Thoracic aorta (tissue), 2 donors: ENCODE measurements around the gene XKR8. TPM values are rescaled to one million over a fixed set of nuclear protein-coding genes. Genes with fewer than 3 reads are reported as not detected.
"Not testable (repeated sequence)": the region's sequence is repeated elsewhere in the genome, so short reads cannot be mapped to it uniquely, and the experiment has no call there.

ENCODE experiments used
- ATAC-seq: fragments of 150-250 bp; one replicate; pipeline ENCODE4 v1.8.0; 2017; ENCODE audit warnings: low read depth; ENCODE audit not compliant: insufficient number of reproducible peaks, low FRiP score
- DNase-seq: peaks from one replicate; pipeline ENCODE4 v3.0.0-alpha.2; 2020; ENCODE audit warnings: low spot score
- H3K27ac ChIP-seq, 2 donors: fragments of 200-600 bp; sonication (generic); 1 replicate in 1 of 2; 2 replicates in 1 of 2; pipeline ENCODE4 v1.5.1; 2016; ENCODE audit warnings: mild to moderate bottlenecking in 2 of 2, moderate library complexity in 2 of 2
- H3K27me3 ChIP-seq: fragments of 200-600 bp; sonication (generic); replicated peaks from 2 replicates; pipeline ENCODE4 v1.6.0; 2016; ENCODE audit warnings: mild to moderate bottlenecking; ENCODE audit not compliant: insufficient read depth
- H3K36me3 ChIP-seq: fragments of 200-600 bp; sonication (generic); one replicate; pipeline ENCODE4 v1.5.1; 2016
- H3K4me1 ChIP-seq, 2 donors: fragments of 200-600 bp; sonication (generic); 1 replicate in 1 of 2; 2 replicates in 1 of 2; pipeline versions ENCODE4 v1.5.1 to v1.6.0; 2016; ENCODE audit warnings: low read depth in 2 of 2, mild to moderate bottlenecking in 1 of 2; ENCODE audit not compliant: control insufficient read depth in 1 of 2
- H3K4me3 ChIP-seq: fragments of 200-600 bp; sonication (generic); 2 replicates; pipeline ENCODE4 v1.5.1; 2016; ENCODE audit warnings: mild to moderate bottlenecking
- H3K9me3 ChIP-seq: fragments of 200-600 bp; sonication (generic); 2 replicates; pipeline ENCODE4 v1.5.1; 2016
- total RNA-seq, 2 donors: library from RNA; depleted of rRNA; stranded (reverse); fragments of >200 nt; gene quantifications; one replicate each; pipeline versions ENCODE4 v1.1.0 to v1.2.3, GENCODE V29; 2016
- TF ChIP-seq, protein P1 (sequence below): fragments of 200-600 bp; sonication (generic); IDR thresholded peaks from one replicate; pipeline ENCODE4 v1.5.1; 2019; ENCODE audit warnings: antibody characterized with exemption

The XKR8 gene
- total RNA-seq, 2 donors from 2014 or later: 6.8 to 11.8 TPM

DNA sequence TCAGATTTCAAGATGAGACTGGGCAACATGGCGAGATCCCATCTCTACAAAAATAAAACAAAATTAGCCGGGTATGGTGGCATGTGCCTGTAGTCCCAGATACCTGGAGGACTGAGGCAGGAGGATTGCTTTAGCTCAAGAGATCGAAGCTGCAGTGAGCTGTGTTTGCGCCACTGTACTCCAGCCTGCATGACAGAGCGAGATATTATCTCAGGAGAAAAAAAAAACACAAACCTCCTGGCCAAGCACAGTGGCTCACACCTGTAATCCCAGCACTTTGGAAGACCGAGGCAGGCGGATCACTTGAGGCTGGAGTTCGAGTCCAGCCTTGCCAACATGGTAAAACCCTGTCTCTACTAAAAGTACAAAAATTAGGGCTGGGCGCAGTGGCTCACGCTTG is 42.8 kb downstream of the XKR8 start:
- ATAC-seq: no peak
- Histone ChIP-seq H3K27me3 (no peaks in the 10 kb centered on the region), H3K9me3 (no peaks in the 10 kb centered on the region), H3K4me3 (no peak overlapping the region), H3K4me1 (no peaks in the 10 kb centered on the region), H3K27ac (no peak overlapping the region), H3K36me3 (peaks cover 35% of the 10 kb centered on the region)
- TF ChIP-seq, protein P1, sequence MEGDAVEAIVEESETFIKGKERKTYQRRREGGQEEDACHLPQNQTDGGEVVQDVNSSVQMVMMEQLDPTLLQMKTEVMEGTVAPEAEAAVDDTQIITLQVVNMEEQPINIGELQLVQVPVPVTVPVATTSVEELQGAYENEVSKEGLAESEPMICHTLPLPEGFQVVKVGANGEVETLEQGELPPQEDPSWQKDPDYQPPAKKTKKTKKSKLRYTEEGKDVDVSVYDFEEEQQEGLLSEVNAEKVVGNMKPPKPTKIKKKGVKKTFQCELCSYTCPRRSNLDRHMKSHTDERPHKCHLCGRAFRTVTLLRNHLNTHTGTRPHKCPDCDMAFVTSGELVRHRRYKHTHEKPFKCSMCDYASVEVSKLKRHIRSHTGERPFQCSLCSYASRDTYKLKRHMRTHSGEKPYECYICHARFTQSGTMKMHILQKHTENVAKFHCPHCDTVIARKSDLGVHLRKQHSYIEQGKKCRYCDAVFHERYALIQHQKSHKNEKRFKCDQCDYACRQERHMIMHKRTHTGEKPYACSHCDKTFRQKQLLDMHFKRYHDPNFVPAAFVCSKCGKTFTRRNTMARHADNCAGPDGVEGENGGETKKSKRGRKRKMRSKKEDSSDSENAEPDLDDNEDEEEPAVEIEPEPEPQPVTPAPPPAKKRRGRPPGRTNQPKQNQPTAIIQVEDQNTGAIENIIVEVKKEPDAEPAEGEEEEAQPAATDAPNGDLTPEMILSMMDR: no peak
- DNase-seq: no peak

DNA sequence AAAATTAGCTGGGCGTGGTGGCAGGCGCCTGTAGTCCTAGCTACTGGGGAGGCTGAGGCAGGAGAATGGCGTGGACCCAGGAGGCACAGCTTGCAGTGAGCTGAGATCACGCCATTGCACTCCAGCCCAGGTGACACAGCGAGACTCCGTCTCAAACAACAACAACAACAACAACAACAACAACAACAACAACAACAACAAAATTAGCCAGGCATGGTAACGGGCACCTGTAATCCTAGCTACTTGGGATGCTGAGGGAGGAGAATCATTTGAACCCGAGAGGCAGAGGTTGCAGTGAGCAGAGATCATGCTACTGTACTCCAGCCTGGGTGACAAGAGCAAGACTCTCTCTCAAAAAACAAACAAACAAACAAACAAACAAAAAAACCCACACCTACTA is 43.3 kb downstream of the XKR8 start:
- not testable (repeated sequence) for DNase-seq, H3K27me3 ChIP-seq, H3K27ac ChIP-seq, H3K4me1 ChIP-seq, H3K9me3 ChIP-seq, ATAC-seq, H3K4me3 ChIP-seq
- peaks cover 30% of the 10 kb centered on the region for H3K36me3 ChIP-seq

DNA sequence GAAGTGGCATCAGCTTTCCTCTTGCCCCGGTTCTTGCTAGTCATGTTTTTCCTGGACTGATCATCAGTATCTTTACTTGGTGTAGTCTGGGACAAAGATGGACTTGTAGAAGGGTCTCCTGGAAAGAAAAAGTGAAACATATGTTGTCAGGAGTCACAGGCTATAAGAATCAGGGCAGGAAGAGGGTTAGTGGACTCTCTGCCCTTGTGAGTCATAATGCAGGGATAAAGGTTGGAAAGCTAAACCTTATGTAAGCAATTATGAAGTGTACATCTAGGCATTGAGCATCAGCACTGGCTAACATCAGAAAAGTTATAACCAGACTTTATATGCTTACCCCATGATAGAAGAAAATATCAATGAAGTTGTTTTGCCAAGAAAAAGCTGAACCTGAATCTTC is 51.2 kb downstream of the XKR8 start:
- Histone ChIP-seq H3K4me1 (no peaks in the 10 kb centered on the region), H3K27ac (no peak overlapping the region), H3K9me3 (no peaks in the 10 kb centered on the region), H3K27me3 (no peaks in the 10 kb centered on the region), H3K36me3 (peaks cover 21% of the 10 kb centered on the region), H3K4me3 (no peak overlapping the region)
- TF ChIP-seq, protein P1: no peak
- DNase-seq (no peak), ATAC-seq (no peak)

Other genes starting within 250 kb of the XKR8 start
- 10 to 100 TPM; 18.0 to 19.0 TPM for gene FAM76A, start 234.0 kb upstream of the XKR8 start, total RNA-seq
- 10 to 100 TPM; 91.5 to 95.9 TPM for gene STX12, start 186.8 kb upstream of the XKR8 start, total RNA-seq
- gene PPP1R8, start 129.2 kb upstream of the XKR8 start, total RNA-seq: 10 to 100 TPM; 37.2 to 40.8 TPM
- gene THEMIS2, start 87.4 kb upstream of the XKR8 start, total RNA-seq: 100 to 1,000 TPM in 1 of 2 donors, 10 to 100 TPM in 1; 46.2 to 119 TPM
- gene RPA2, start 45.4 kb upstream of the XKR8 start, total RNA-seq: 10 to 100 TPM; 11.0 to 22.2 TPM
- not detected for gene SMPDL3B, start 25.0 kb upstream of the XKR8 start, total RNA-seq
- gene EYA3, start 128.6 kb downstream of the XKR8 start, total RNA-seq: 10 to 100 TPM; 11.0 to 18.7 TPM
- 1 to 10 TPM; 6.5 to 9.2 TPM for gene PTAFR, start 216.7 kb downstream of the XKR8 start, total RNA-seq